SK-N-MC (cell line): ENCODE data around the gene NSUN2.

Experiments
- EZH2 ChIP-seq: fragments of 200-600 bp; sonication (generic); IDR thresholded peaks from one replicate; pipeline ENCODE4 v1.6.1; 2017; ENCODE audit warnings: antibody characterized with exemption
- POLR2AphosphoS5 ChIP-seq: IDR thresholded peaks from 2 replicates; pipeline ENCODE4 v1.6.1; 2012; ENCODE audit warnings: mild to moderate bottlenecking, low read depth, low read length, borderline replicate concordance

DNA sequence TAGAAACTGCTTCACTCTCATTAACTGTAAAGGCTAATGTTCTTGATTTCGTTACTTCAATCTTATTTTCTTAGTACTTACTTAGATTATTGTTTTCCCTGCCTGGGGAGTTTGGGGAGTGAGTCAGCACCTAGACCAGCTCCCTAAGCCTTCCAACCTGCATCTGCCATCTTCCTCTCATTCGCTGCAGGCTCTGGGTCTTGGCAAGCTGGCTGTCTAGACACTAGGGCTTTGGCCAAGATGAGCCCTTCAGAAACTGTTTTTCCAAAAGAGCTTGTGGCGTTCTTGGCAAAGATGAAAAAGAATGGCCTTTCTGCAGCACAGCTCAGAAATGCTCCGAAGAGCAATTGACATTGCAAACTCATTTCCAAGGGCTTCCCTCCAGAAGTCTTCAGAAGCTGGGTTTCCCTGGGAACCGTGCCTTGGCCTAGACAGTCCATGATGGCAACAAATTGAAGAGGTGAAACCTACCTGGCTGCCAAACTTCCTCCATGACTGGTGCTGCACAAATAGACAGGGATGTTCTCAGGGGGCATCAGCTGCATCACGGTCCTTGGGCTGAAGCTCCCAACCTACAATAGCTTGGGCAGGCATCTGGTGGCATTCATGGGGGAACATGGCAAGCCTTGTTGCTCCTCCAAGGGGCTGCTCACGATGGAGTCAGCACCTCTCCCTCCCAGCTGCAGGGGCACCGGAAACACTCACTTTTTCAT lies 76.6 kb downstream of the NSUN2 start:
- TF ChIP-seq EZH2 (no peak), POLR2AphosphoS5 (no peak)
